ENCODE results near the gene ZNG1F. TPM values are rescaled to one million over a fixed set of nuclear protein-coding genes. Genes with fewer than 3 reads are reported as not detected.
"Not testable (repeated sequence)": the region's sequence is repeated elsewhere in the genome, so short reads cannot be mapped to it uniquely, and the experiment has no call there.

ZNG1F gene
- total and polyA plus RNA-seq, 2 donors (not counting 1 experiment from before 2014, with no cell fraction given), result 16.7 to 28.6 TPM

DNA sequence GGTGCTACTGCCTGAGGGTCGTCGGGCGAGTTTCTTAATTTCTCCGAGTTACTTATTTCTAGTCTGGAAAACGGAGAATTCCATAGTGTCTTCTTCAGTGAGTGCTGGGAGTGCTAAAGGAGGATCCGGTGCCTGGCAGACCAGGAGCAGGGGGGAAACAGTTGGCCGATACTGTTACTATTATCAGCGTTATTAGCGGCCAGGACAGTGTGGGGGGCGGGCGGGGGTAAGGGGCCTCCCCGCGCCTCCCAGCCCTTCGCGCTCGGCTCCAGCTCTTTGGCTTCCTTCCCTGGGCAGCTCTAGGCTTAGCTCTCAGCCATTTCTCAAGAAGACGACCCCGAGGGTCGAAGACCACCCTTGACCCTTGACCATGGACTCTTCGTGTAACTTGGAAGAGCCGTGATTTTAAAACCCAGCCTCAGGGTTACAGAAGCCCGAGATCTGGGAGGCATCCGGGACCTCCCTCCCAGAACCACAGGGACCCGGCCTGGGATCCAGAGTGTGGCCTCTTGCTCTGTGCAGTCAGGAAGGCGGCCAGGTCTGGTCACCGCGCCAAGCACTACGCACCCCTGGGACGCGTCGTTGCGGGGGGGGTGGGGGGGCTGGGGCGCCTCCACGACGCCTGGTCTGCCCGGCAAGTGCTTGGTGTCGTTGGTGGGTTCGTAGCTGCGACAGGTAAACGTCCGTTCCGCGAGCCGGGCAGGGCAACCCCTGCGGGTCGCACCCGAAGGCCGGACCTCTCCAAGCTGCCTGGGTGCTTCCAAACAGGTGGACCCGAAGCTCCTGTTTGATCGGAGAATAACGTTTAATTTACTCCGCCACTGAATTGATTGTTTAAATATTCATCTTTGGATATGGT, 64.6 kb downstream of the ZNG1F start:
- H3K4me2 ChIP-seq (replicated peaks; ENCODE audit: low read depth, low read length, poor library complexity, severe bottlenecking); intact Hi-C loops (cut with micrococcal nuclease); H3K9me3 Mint-ChIP-seq (ENCODE audit: insufficient read depth); CTCF ChIA-PET; H4K20me1 ChIP-seq (ENCODE audit: control insufficient read depth, insufficient read depth, low read length, poor library complexity, severe bottlenecking); H3K4me3 ChIP-seq (ENCODE audit: control extremely low read depth in 1 of 5, extremely low read depth in 1 of 5, insufficient read depth in 1 of 5, low read depth in 2 of 5, low read length in 4 of 5); H3K79me2 ChIP-seq (ENCODE audit: control insufficient read depth, insufficient read depth, low read length); H3K27me3 Mint-ChIP-seq; H3K9ac ChIP-seq (ENCODE audit: low read length); H3K4me1 ChIP-seq (ENCODE audit: control insufficient read depth in 2 of 2, insufficient read depth in 2 of 2, low read length in 2 of 2); H3K4me3 Mint-ChIP-seq; H2AFZ ChIP-seq (ENCODE audit: insufficient read depth, low read depth, low read length, poor library complexity, severe bottlenecking); H3K27ac Mint-ChIP-seq; H3K27me3 ChIP-seq (replicated peaks in 1 of 4; ENCODE audit: control extremely low read depth in 1 of 4, control insufficient read depth in 3 of 4, insufficient read depth in 4 of 4, low read length in 3 of 4); ATAC-seq (ENCODE audit: low read depth); H3K27ac ChIP-seq (ENCODE audit: low read length in 2 of 2); H3K4me1 Mint-ChIP-seq; H3K36me3 ChIP-seq (replicated peaks in 1 of 2; ENCODE audit: control extremely low read depth in 1 of 2, control insufficient read depth in 1 of 2, extremely low read depth in 1 of 2, insufficient read depth in 2 of 2, low read length in 1 of 2); POLR2A ChIA-PET; H3K9me3 ChIP-seq (ENCODE audit: control extremely low read depth in 1 of 3, control insufficient read depth in 2 of 3, insufficient read depth in 1 of 3, low read length in 2 of 3): not testable (repeated sequence)
- DNase-seq, result peak; percentile 7
- 18% methylated on average over 19 of the region's 52 CpGs for WGBS (ENCODE audit: insufficient coverage)

DNA sequence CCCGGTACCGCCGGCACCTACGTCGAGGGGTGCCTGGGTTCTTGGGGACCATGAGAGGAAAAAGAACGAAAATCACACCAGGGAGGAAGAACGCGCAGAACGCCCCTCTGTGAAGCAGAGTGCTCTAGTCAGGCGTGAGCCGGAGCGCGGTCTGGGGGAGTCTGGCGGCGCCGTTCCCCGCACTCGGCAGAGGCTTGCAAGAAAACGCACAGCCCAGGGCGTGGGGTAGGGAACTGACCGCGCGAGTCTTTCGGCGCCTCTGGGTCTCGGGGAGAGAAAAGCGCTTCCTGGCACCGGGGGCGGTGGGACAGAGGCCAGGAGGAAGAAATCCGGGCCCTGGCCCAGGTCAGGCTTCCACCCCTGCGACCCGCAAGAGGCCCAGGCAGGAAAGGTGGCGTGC, 65.3 kb downstream of the ZNG1F start:
- H3K9ac ChIP-seq (ENCODE audit: low read length); H3K4me2 ChIP-seq (replicated peaks; ENCODE audit: low read depth, low read length, poor library complexity, severe bottlenecking); ATAC-seq (ENCODE audit: low read depth); H3K36me3 ChIP-seq (replicated peaks in 1 of 2; ENCODE audit: control extremely low read depth in 1 of 2, control insufficient read depth in 1 of 2, extremely low read depth in 1 of 2, insufficient read depth in 2 of 2, low read length in 1 of 2); POLR2A ChIA-PET; H2AFZ ChIP-seq (ENCODE audit: insufficient read depth, low read depth, low read length, poor library complexity, severe bottlenecking); H3K9me3 Mint-ChIP-seq (ENCODE audit: insufficient read depth); H3K27ac ChIP-seq (ENCODE audit: low read length in 2 of 2); H3K27ac Mint-ChIP-seq; H3K27me3 ChIP-seq (replicated peaks in 1 of 4; ENCODE audit: control extremely low read depth in 1 of 4, control insufficient read depth in 3 of 4, insufficient read depth in 4 of 4, low read length in 3 of 4); H3K4me3 Mint-ChIP-seq; H3K9me3 ChIP-seq (ENCODE audit: control extremely low read depth in 1 of 3, control insufficient read depth in 2 of 3, insufficient read depth in 1 of 3, low read length in 2 of 3); H3K4me1 Mint-ChIP-seq; H4K20me1 ChIP-seq (ENCODE audit: control insufficient read depth, insufficient read depth, low read length, poor library complexity, severe bottlenecking); H3K79me2 ChIP-seq (ENCODE audit: control insufficient read depth, insufficient read depth, low read length); intact Hi-C loops (cut with micrococcal nuclease); CTCF ChIA-PET; H3K27me3 Mint-ChIP-seq; H3K4me1 ChIP-seq (ENCODE audit: control insufficient read depth in 2 of 2, insufficient read depth in 2 of 2, low read length in 2 of 2); DNase-seq; H3K4me3 ChIP-seq (ENCODE audit: control extremely low read depth in 1 of 5, extremely low read depth in 1 of 5, insufficient read depth in 1 of 5, low read depth in 2 of 5, low read length in 4 of 5): not testable (repeated sequence)
- no CpG with 5 or more reads among the region's 33 CpGs for WGBS (ENCODE audit: insufficient coverage)

DNA sequence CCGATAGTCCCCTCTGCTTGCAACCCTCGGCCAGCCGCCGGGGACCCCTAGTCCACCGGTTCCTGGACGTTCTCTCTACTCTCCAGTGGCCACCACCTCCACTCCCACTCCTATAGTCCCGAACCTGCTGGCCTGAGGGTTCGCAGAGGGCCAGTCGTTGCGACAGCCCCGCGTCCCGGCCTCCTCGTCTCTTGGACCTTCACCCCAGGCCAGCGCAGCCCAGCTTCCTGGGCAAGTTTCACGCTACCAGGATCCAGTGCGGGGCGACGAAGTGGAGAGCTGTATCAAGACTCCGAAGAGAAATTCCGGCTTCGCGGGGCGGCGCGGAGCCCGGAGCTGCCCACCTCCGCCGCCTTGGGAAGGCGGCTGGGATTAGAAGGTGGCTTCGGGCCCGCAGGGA, 65.7 kb downstream of the ZNG1F start:
- H3K27ac ChIP-seq (ENCODE audit: low read length in 2 of 2); intact Hi-C loops (cut with micrococcal nuclease); H3K4me1 Mint-ChIP-seq; CTCF ChIA-PET; H3K9ac ChIP-seq (ENCODE audit: low read length); H3K27me3 ChIP-seq (replicated peaks in 1 of 4; ENCODE audit: control extremely low read depth in 1 of 4, control insufficient read depth in 3 of 4, insufficient read depth in 4 of 4, low read length in 3 of 4); H3K4me3 ChIP-seq (ENCODE audit: control extremely low read depth in 1 of 5, extremely low read depth in 1 of 5, insufficient read depth in 1 of 5, low read depth in 2 of 5, low read length in 4 of 5); H3K27me3 Mint-ChIP-seq; H3K9me3 Mint-ChIP-seq (ENCODE audit: insufficient read depth); H4K20me1 ChIP-seq (ENCODE audit: control insufficient read depth, insufficient read depth, low read length, poor library complexity, severe bottlenecking); H3K4me1 ChIP-seq (ENCODE audit: control insufficient read depth in 2 of 2, insufficient read depth in 2 of 2, low read length in 2 of 2); H2AFZ ChIP-seq (ENCODE audit: insufficient read depth, low read depth, low read length, poor library complexity, severe bottlenecking); DNase-seq; H3K4me3 Mint-ChIP-seq; H3K9me3 ChIP-seq (ENCODE audit: control extremely low read depth in 1 of 3, control insufficient read depth in 2 of 3, insufficient read depth in 1 of 3, low read length in 2 of 3); H3K27ac Mint-ChIP-seq; ATAC-seq (ENCODE audit: low read depth); H3K4me2 ChIP-seq (replicated peaks; ENCODE audit: low read depth, low read length, poor library complexity, severe bottlenecking); H3K79me2 ChIP-seq (ENCODE audit: control insufficient read depth, insufficient read depth, low read length); H3K36me3 ChIP-seq (replicated peaks in 1 of 2; ENCODE audit: control extremely low read depth in 1 of 2, control insufficient read depth in 1 of 2, extremely low read depth in 1 of 2, insufficient read depth in 2 of 2, low read length in 1 of 2); POLR2A ChIA-PET: not testable (repeated sequence)
- WGBS (ENCODE audit: insufficient coverage), result no CpG with 5 or more reads among the region's 32 CpGs

GRCh38 chr9:41120696-41121095, 68.4 kb downstream of the ZNG1F start:
- ATAC-seq (ENCODE audit: low read depth); H3K4me2 ChIP-seq (replicated peaks; ENCODE audit: low read depth, low read length, poor library complexity, severe bottlenecking); H3K9ac ChIP-seq (ENCODE audit: low read length); H3K27ac Mint-ChIP-seq; H2AFZ ChIP-seq (ENCODE audit: insufficient read depth, low read depth, low read length, poor library complexity, severe bottlenecking); DNase-seq; H3K27me3 ChIP-seq (replicated peaks in 1 of 4; ENCODE audit: control extremely low read depth in 1 of 4, control insufficient read depth in 3 of 4, insufficient read depth in 4 of 4, low read length in 3 of 4); H3K36me3 ChIP-seq (replicated peaks in 1 of 2; ENCODE audit: control extremely low read depth in 1 of 2, control insufficient read depth in 1 of 2, extremely low read depth in 1 of 2, insufficient read depth in 2 of 2, low read length in 1 of 2); H3K9me3 Mint-ChIP-seq (ENCODE audit: insufficient read depth); CTCF ChIA-PET; H3K4me1 ChIP-seq (ENCODE audit: control insufficient read depth in 2 of 2, insufficient read depth in 2 of 2, low read length in 2 of 2); H3K27ac ChIP-seq (ENCODE audit: low read length in 2 of 2); H3K4me3 Mint-ChIP-seq; H3K4me3 ChIP-seq (ENCODE audit: control extremely low read depth in 1 of 5, extremely low read depth in 1 of 5, insufficient read depth in 1 of 5, low read depth in 2 of 5, low read length in 4 of 5); H3K79me2 ChIP-seq (ENCODE audit: control insufficient read depth, insufficient read depth, low read length); intact Hi-C loops (cut with micrococcal nuclease); H3K9me3 ChIP-seq (ENCODE audit: control extremely low read depth in 1 of 3, control insufficient read depth in 2 of 3, insufficient read depth in 1 of 3, low read length in 2 of 3); H3K27me3 Mint-ChIP-seq; H4K20me1 ChIP-seq (ENCODE audit: control insufficient read depth, insufficient read depth, low read length, poor library complexity, severe bottlenecking); POLR2A ChIA-PET; H3K4me1 Mint-ChIP-seq: not testable (repeated sequence)
- WGBS (ENCODE audit: insufficient coverage), result no CpG with 5 or more reads among the region's 4 CpGs

Measured in B cell (primary cell).